GM19372 (cell line): ENCODE measurements around the gene SIVA1.

Experiments used
- ATAC-seq: cut with Tn5 transposase; IDR thresholded peaks from one replicate; pipeline ENCODE4 v1.9.1; 2021; ENCODE audit warnings: mild to moderate bottlenecking, low read depth, moderate library complexity; ENCODE audit not compliant: unreplicated experiment

The SIVA1 gene

GRCh38 chr14:104782086-104782807 lies 29.3 kb downstream of the SIVA1 start:
- ATAC-seq = no peak

GRCh38 chr14:104782808-104783139 lies 29.8 kb downstream of the SIVA1 start:
- no peak for ATAC-seq

GRCh38 chr14:104783484-104784217 lies 30.7 kb downstream of the SIVA1 start:
- no peak for ATAC-seq

DNA sequence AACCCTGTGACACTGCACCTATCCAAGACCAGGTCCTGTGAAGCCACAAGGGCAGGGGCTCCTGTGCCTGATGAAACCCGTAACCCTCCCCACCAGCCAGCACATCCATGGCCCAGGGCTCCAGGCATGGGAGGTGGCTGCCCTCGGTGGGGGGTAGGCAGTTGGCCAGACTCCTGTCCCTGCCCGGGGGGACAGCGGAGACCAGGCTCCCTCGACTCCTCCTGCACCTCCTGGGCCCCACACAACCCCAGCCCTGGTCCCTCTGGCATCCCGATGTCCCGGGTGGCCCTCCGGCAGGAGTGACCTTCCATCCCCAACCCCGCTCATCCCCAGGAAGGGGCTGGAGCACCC lies 31.2 kb downstream of the SIVA1 start:
- no peak for ATAC-seq

- no peak for ATAC-seq
Observed at GRCh38 chr14:104784846-104785707, 32.1 kb downstream of the SIVA1 start.

GRCh38 chr14:104785708-104786080 lies 32.7 kb downstream of the SIVA1 start:
- no peak for ATAC-seq

- no peak for ATAC-seq
Observed at GRCh38 chr14:104786091-104786586, 33.2 kb downstream of the SIVA1 start.

DNA sequence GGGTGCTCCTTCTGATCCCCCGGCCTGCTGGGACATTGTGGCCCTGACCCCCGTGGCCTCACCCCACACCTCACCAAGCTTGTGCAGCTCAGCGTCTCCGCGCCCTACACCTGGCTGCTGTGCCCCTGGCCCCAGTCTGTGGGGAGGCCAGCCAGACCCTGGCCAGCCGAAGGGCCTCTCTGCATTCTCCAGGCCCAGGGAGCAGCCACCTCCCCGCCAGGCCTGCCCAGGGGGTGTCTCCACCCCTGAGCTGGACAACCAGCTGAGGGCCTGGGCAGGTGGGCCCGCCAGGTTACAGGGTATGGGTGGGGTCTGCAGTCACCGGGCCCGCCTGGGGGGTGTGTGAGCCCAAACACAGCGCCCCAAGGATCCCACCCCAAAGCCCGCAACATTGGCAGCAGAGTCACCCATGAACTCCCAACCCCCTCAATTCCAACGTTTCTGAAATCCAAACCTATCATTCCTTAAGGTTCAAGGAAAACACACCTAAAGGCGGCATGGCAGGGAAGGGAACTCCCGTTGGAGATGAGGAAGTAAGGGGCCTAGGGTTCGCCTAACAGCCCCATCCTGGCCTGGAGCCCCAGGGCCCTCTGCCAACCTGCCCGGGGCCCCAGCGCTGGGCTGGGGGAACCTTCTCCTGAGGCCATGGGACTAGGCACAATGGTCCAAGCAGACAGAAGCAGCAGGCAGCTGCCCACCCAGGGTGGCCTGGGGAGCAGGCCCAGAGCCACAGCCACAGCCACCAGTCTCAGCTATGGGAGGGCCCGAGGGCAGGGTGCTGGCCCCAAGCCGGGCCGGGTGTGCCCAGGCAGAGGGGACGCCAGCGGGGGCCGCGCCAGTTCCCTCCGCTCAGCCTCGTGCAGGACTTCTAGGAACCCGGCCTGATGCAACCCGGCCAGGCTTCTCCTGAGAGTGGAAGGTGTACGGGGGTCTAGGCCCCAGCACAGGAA lies 34.1 kb downstream of the SIVA1 start:
- ATAC-seq = no peak

DNA sequence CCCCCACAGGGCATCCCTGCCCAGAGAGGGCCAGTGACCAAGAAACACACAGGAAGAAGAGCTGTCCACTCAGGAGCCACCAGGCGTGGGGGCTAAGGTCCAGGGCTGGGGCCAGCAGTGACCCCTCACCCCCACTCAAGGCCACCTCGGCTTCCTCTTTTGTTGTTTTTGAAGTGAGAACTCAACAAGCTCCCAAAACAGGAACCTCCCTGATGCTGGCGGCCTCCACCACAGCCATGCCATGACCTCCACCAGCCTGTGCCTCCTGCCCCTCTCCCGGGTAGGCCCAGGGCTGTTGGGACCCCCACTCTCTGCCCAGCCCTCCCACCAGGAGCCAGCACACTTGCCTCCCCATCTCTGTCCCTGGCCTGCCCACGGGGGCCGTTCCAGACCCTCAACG lies 34.8 kb downstream of the SIVA1 start:
- no peak for ATAC-seq

DNA sequence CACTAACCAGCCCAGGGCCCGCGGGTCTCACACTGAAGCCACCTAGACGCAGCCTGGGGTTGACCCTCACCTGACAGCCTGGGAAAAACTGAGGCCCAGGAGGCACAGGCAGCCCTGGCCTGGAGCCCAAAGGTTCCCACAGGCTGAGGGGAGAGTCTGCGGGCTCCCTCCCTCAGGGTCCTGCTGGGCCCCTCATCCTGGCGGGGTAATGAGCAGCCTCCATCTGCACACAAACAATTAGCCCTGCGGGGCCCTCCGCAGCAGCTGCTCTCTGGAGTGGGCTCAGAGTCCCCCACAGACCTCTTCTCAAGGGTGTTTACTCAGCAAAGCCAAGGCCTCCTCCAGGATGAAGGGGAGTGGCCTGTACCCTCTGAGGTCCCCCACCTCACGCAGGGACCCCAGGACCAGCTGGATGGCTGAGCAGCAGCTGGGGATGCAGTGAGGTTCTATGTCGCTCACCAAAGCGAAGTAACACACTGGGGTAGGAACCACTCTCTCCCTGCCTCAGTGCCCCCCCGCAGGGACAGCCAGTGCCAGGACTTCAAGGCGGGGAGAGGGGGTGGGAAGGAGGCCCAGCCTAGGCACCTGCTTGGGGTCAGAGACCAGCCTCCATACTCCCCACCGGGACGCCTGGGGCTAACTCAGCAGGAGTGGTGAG lies 35.3 kb downstream of the SIVA1 start:
- ATAC-seq = no peak

- no peak for ATAC-seq
Observed at GRCh38 chr14:104788873-104789663, 36.1 kb downstream of the SIVA1 start.

DNA sequence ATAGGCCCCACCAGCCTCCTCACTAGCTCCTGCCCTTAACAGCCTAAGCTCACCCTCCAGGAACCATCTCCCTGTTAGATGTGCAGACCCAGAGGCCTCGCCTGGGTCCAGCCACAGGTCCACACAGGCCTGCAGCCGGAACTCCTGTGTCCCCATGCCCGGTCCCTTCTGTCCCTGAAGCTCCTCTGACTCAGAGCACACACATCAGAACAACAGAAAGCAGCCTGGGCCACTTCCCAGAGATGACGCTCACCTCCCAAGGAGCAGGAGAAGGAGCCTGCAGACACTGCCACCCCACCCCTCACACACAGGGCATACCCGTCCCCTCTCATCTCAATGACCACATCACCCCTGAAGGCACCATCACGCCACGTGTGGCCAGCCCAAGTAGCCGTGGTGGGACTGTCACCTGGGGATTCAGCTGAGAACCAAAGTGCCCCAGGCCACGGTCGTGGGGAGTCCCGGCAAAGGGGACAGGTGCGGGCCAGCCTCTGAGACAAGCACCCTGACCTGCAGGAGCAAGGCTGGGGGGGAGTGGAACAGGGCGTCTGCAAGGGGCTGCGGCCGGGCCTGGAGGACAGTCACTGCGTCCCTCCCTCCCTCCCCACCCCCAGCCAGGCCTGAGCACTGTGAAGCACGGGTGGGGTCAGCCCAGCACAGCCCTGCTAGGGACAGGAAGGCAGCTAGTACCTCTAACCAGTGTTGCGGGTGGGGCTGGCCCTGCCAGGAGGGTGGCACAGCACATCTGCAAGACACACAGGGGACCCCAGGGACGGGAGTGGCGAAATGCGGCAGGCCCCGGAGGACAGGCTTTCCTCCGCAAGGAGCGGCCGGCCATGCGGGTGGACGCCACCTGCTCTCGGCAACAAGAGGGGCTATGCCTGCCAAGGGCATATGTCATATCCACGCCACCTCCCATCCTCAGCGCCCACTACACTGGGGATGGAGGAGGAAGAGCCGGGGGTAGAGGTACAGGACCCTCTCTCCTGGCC lies 37.1 kb downstream of the SIVA1 start:
- ATAC-seq = no peak

GRCh38 chr14:104791425-104791824 lies 38.5 kb downstream of the SIVA1 start:
- no peak for ATAC-seq

DNA sequence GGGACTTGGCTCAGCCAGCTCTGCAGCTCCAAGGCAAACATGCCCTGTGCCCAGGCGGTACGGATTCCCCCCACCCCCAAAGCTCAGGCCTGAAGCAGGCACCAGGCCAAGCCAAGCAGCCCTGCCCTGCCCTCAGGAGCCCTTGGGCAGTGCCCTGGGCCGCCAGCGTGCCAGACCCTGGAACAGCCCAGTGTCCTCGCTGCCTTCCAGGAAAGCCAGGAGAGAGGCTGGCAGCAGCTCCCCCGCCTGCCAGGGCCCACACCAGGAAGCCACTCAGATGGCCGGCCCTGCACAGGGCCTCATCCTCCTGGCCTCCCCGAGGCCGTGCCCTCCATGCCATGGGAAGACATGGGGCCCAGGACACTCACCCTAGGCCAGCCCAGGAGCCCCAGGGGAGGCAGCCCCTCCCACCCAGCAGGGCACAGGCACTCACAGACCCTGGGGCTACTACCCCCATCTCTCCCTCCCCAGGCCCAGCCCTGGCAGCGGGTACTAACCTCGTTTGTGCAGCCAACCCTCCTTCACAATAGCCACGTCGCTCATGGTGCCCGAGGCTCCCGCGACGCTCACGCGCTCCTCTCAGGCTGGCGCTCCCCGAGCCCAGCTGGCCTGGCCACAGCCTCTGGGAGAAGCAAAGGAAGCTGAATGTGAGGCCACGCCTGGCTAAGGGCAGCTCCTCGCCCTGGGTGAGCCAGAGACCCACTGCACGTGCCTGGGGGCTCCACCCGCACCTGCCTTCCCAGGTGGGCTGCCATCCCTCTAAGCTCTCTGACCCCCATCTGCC lies 39.3 kb downstream of the SIVA1 start:
- ATAC-seq = no peak

DNA sequence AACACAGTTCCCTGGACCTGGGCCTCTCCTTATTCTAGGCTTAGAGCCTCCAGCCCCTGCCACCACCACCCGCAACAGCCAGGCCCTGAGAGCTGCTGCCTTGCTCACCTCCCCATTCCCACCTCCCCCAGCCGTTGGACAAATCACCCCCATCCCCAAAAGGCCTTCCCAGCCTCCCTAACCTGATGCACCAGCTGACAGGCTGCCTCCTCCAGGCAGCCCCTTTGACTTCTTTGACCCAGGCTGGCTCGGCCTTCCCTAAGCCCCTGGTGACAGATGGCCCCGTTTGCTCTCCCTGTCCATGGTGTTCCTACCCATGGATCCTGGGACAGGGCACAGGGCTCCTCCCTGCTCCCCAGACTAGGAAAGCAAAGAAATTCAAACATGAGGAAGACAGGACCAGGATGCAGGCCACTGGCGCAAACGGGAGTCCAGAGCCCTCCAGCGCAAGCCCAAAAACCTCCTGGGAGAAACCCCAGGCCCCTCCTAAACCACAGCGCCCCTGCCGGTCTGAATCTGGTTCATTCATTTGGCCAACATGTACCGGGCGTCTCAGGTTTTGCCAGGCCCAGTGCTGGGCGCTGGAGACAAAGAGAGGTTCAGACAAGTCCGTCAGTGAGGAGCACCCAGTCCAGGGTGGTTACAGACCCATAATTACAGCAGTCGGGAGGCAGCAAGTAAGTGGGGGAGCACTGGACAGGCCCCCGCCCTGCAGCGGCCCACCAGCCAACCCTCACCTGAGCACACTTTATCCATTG lies 40.2 kb downstream of the SIVA1 start:
- no peak for ATAC-seq

GRCh38 chr14:104793703-104793959 lies 40.7 kb downstream of the SIVA1 start:
- no peak for ATAC-seq

GRCh38 chr14:104794099-104794498 lies 41.2 kb downstream of the SIVA1 start:
- no peak for ATAC-seq
